ENCODE results near the gene KRT79. TPM values are rescaled to one million over a fixed set of nuclear protein-coding genes. Genes with fewer than 3 reads are reported as not detected.

Gene KRT79
- total RNA-seq, 4 donors from 2014 or later = not detected

- 58 to 73% methylated on average over 2 to 4 of the region's 4 CpGs for WGBS, 2 donors (ENCODE audit: low coverage in 1 of 2)
- TF ChIP-seq POLR2A (IDR thresholded peaks at IDR 0.05) = no peak
- TF ChIP-seq, protein P1, sequence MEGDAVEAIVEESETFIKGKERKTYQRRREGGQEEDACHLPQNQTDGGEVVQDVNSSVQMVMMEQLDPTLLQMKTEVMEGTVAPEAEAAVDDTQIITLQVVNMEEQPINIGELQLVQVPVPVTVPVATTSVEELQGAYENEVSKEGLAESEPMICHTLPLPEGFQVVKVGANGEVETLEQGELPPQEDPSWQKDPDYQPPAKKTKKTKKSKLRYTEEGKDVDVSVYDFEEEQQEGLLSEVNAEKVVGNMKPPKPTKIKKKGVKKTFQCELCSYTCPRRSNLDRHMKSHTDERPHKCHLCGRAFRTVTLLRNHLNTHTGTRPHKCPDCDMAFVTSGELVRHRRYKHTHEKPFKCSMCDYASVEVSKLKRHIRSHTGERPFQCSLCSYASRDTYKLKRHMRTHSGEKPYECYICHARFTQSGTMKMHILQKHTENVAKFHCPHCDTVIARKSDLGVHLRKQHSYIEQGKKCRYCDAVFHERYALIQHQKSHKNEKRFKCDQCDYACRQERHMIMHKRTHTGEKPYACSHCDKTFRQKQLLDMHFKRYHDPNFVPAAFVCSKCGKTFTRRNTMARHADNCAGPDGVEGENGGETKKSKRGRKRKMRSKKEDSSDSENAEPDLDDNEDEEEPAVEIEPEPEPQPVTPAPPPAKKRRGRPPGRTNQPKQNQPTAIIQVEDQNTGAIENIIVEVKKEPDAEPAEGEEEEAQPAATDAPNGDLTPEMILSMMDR (IDR thresholded peaks at IDR 0.05) = no peak
- TF ChIP-seq POLR2AphosphoS5 (IDR thresholded peaks at IDR 0.05) = no peak
- no peak for TF ChIP-seq EP300 (IDR thresholded peaks at IDR 0.05)
- Histone ChIP-seq H3K27me3 (peaks cover 19% of the 10 kb centered on the region), H3K9me3 (no peaks in the 10 kb centered on the region), H3K27ac (no peak overlapping the region), H3K36me3 (no peaks in the 10 kb centered on the region), H3K4me1 (no peaks in the 10 kb centered on the region), H3K4me3 (no peak overlapping the region)
- ATAC-seq = no peak
These were observed 19.4 kb downstream of the KRT79 start for GRCh38 chr12:52814710-52815155.

GRCh38 chr12:52813885-52814709, 20.0 kb downstream of the KRT79 start, which contains the start of gene KRT4:
Gene KRT4 (minus strand): TSS chr12:52814116. CDS start chr12:52814058, 58 bp downstream.
- Histone ChIP-seq H3K4me3 (no peak within 1 kb of the TSS), H3K9me3 (no peaks in the 10 kb centered on the region), H3K27me3 (peaks cover 18% of the 10 kb centered on the region), H3K27ac (no peak within 1 kb of the TSS), H3K36me3 (no peaks in the 10 kb centered on the region), H3K4me1 (no peaks in the 10 kb centered on the region)
- no peak for ATAC-seq
- WGBS, 2 donors (ENCODE audit: low coverage in 1 of 2) = 23 to 63% methylated on average over 2 to 6 of the region's 15 CpGs
- no peak for TF ChIP-seq POLR2AphosphoS5 (IDR thresholded peaks at IDR 0.05)
- TF ChIP-seq, protein P1 (IDR thresholded peaks at IDR 0.05) = no peak
- TF ChIP-seq POLR2A (IDR thresholded peaks at IDR 0.05) = no peak
- TF ChIP-seq EP300 (IDR thresholded peaks at IDR 0.05) = no peak

GRCh38 chr12:52813203-52813819, 20.8 kb downstream of the KRT79 start:
- Histone ChIP-seq H3K4me3 (no peak overlapping the region), H3K4me1 (no peaks in the 10 kb centered on the region), H3K27me3 (peaks cover 12% of the 10 kb centered on the region), H3K9me3 (no peaks in the 10 kb centered on the region), H3K36me3 (no peaks in the 10 kb centered on the region), H3K27ac (no peak overlapping the region)
- TF ChIP-seq POLR2AphosphoS5 (IDR thresholded peaks at IDR 0.05) = no peak
- TF ChIP-seq, protein P1 (IDR thresholded peaks at IDR 0.05) = no peak
- WGBS, 2 donors (ENCODE audit: low coverage in 1 of 2) = 60% methylated on average over 1 of the region's 10 CpGs; no CpG with 5 or more reads in 1 of the 2 donors
- ATAC-seq = no peak

DNA sequence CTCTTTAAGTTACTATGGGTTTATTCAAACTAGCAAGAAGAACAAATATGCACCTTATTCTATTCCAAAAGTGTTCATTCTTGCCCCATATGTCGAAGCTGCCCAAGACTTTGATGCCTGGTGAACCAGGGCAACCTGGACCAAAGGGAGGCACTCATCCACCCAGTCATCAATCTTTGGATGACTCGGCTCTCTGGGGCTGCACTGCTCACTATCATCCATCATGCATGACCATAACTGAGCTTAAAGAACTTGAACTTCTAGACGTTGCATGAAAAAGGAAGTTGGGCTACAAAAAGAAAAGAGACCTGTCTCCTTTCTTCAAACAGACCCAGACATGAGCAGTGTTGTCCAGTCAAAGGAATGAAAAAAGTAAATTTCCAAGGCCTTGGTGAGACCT, 21.4 kb downstream of the KRT79 start:
- 44% methylated on average over 3 of the region's 3 CpGs; no CpG with 5 or more reads in 1 of the 2 donors for WGBS, 2 donors (ENCODE audit: low coverage in 1 of 2)
- no peak overlapping the region for H3K27ac ChIP-seq
- no peaks in the 10 kb centered on the region for H3K9me3 ChIP-seq
- ATAC-seq = no peak
- H3K27me3 ChIP-seq = peaks cover 14% of the 10 kb centered on the region
- no peak for TF ChIP-seq EP300 (IDR thresholded peaks at IDR 0.05)
- no peak for TF ChIP-seq POLR2A (IDR thresholded peaks at IDR 0.05)
- no peak for TF ChIP-seq POLR2AphosphoS5 (IDR thresholded peaks at IDR 0.05)
- TF ChIP-seq, protein P1 (IDR thresholded peaks at IDR 0.05) = no peak
- no peaks in the 10 kb centered on the region for H3K36me3 ChIP-seq
- H3K4me1 ChIP-seq = no peaks in the 10 kb centered on the region
- H3K4me3 ChIP-seq = no peak overlapping the region

Data from gastroesophageal sphincter (tissue), 4 donors.